ENCODE data around the gene CHCHD5.

CHCHD5 gene

GRCh38 chr2:112626604-112627059, 42.2 kb downstream of the CHCHD5 start:
- peak; percentile 71 for DNase-seq

GRCh38 chr2:112627060-112628040, 42.9 kb downstream of the CHCHD5 start:
- DNase-seq = no peak

GRCh38 chr2:112629224-112629623, 44.8 kb downstream of the CHCHD5 start:
- DNase-seq = no peak

- DNase-seq = no peak
Observed at GRCh38 chr2:112629823-112630222, 45.4 kb downstream of the CHCHD5 start.

GRCh38 chr2:112630268-112630667, 45.9 kb downstream of the CHCHD5 start:
- no peak for DNase-seq

- no peak for DNase-seq
Observed at GRCh38 chr2:112633708-112634107, 49.3 kb downstream of the CHCHD5 start.

GRCh38 chr2:112634153-112634873, 49.9 kb downstream of the CHCHD5 start:
- no peak for DNase-seq

GRCh38 chr2:112634874-112635157, 50.4 kb downstream of the CHCHD5 start:
- no peak for DNase-seq

- DNase-seq = peak; percentile 54
Observed at GRCh38 chr2:112636605-112637288, 52.3 kb downstream of the CHCHD5 start.

- no peak for DNase-seq
Observed at GRCh38 chr2:112637289-112637660, 52.9 kb downstream of the CHCHD5 start.

Data from activated CD4-positive, alpha-beta T cell treated with anti-CD3 and anti-CD28 coated beads for 48 hours (primary cell).